IMR-90 (cell line): ENCODE measurements around the gene DOCK1. TPM values are rescaled to one million over a fixed set of nuclear protein-coding genes. Genes with fewer than 3 reads are reported as not detected.

Source experiments
- ATAC-seq: fragments of 200-7000 bp; cut with Tn5 transposase; 2 replicates; pipeline ENCODE4 v1.9.1; 2020; ENCODE audit warnings: low read depth, mild to moderate bottlenecking, moderate library complexity
- BruUV-seq: library from RNA; stranded (reverse); fragments of 400-500 nt; replicated peaks from 2 replicates; lab custom pipeline; 2021; lab: Mats Ljungman, UMichigan
- CTCF ChIA-PET: fragments of 300-600 bp; formaldehyde crosslinking; extraction: SDS; loops from one replicate; lab custom pipeline; 2021; ENCODE audit warnings: antibody characterized with exemption; lab: Yijun Ruan, JAX
- POLR2A ChIA-PET: fragments of 300-600 bp; sonication (Branson Sonifier 250); formaldehyde crosslinking; loops from one replicate; lab custom pipeline; 2022; ENCODE audit warnings: antibody characterized with exemption; ENCODE audit not compliant: unreplicated experiment; lab: Charles Lee
- DNase-seq: peaks from one replicate; pipeline ENCODE4 v3.0.0; 2013
- H2AFZ ChIP-seq: replicated peaks from 2 replicates; pipeline ENCODE3; 2013; ENCODE audit warnings: low read length, mild to moderate bottlenecking; ENCODE audit not compliant: poor library complexity
- H2AK5ac ChIP-seq: 2 replicates; pipeline ENCODE4 v1.6.1; 2013; ENCODE audit warnings: low read depth, low read length, inconsistent platforms
- H2AK9ac ChIP-seq: replicated peaks from 2 replicates; pipeline ENCODE3; 2013; ENCODE audit warnings: mild to moderate bottlenecking, low read depth, low read length, moderate library complexity; ENCODE audit not compliant: poor library complexity
- H2BK120ac ChIP-seq: 2 replicates; pipeline ENCODE4 v1.6.1; 2013; ENCODE audit warnings: low read depth, low read length, inconsistent platforms
- H2BK15ac ChIP-seq: 3 replicates; pipeline ENCODE4 v1.6.1; 2013; ENCODE audit warnings: low read depth, low read length, inconsistent platforms
- H2BK20ac ChIP-seq: 2 replicates; pipeline ENCODE4 v1.6.1; 2013; ENCODE audit warnings: low read depth, mild to moderate bottlenecking, inconsistent platforms, low read length, moderate library complexity
- H2BK5ac ChIP-seq: 2 replicates; pipeline ENCODE4 v1.6.1; 2013; ENCODE audit warnings: mild to moderate bottlenecking, low read depth, low read length, inconsistent platforms; ENCODE audit not compliant: poor library complexity, severe bottlenecking
- H3K14ac ChIP-seq: replicated peaks from 2 replicates; pipeline ENCODE4 v1.6.1; 2013; ENCODE audit warnings: low read depth, low read length, inconsistent platforms
- H3K18ac ChIP-seq: 2 replicates; pipeline ENCODE4 v1.6.1; 2013; ENCODE audit warnings: low read depth, low read length, control low read depth
- H3K23ac ChIP-seq: 2 replicates; pipeline ENCODE4 v1.6.1; 2013; ENCODE audit warnings: low read depth, low read length, inconsistent platforms
- H3K27ac ChIP-seq: 2 replicates; pipeline ENCODE4 v1.5.1; 2013; ENCODE audit warnings: mild to moderate bottlenecking, control low read depth, low read length; ENCODE audit not compliant: insufficient read depth
- H3K27me3 ChIP-seq: 2 replicates; pipeline ENCODE4 v1.6.1; 2013; ENCODE audit warnings: low read length; ENCODE audit not compliant: control insufficient read depth, insufficient read depth
- H3K36me3 ChIP-seq: 2 replicates; pipeline ENCODE4 v1.6.1; 2013; ENCODE audit warnings: low read length, mixed read lengths; ENCODE audit not compliant: control insufficient read depth, insufficient read depth
- H3K4ac ChIP-seq: 2 replicates; pipeline ENCODE4 v1.6.1; 2013; ENCODE audit warnings: low read depth, low read length, inconsistent platforms
- H3K4me1 ChIP-seq: 2 replicates; pipeline ENCODE4 v1.6.1; 2013; ENCODE audit warnings: low read length, mixed read lengths; ENCODE audit not compliant: control insufficient read depth, insufficient read depth
- H3K4me2 ChIP-seq: 2 replicates; pipeline ENCODE4 v1.6.1; 2013; ENCODE audit warnings: low read depth, mild to moderate bottlenecking, control low read depth, low read length, moderate library complexity
- H3K4me3 ChIP-seq: 2 replicates; pipeline ENCODE4 v1.5.1; 2013; ENCODE audit warnings: low read depth, mild to moderate bottlenecking, control low read depth, low read length, moderate library complexity; ENCODE audit not compliant: insufficient read depth
- H3K56ac ChIP-seq: 2 replicates; pipeline ENCODE4 v1.6.1; 2013; ENCODE audit warnings: low read length, inconsistent platforms; ENCODE audit not compliant: insufficient read depth; ENCODE audit errors: extremely low read depth
- H3K79me1 ChIP-seq, 2 experiments: 2 replicates each; pipeline ENCODE4 v1.6.1; 2013; ENCODE audit warnings: low read length in 2 of 2, inconsistent platforms in 1 of 2, low read depth in 1 of 2
- H3K9ac ChIP-seq: 2 replicates; pipeline ENCODE4 v1.6.1; 2013; ENCODE audit warnings: low read depth, low read length, control low read depth
- H3K9me1 ChIP-seq: 2 replicates; pipeline ENCODE4 v1.6.1; 2013; ENCODE audit warnings: low read length, inconsistent platforms; ENCODE audit not compliant: insufficient read depth
- H3K9me3 ChIP-seq: 2 replicates; pipeline ENCODE4 v1.6.1; 2013; ENCODE audit warnings: low read length; ENCODE audit not compliant: control insufficient read depth, insufficient read depth
- H4K20me1 ChIP-seq: 2 replicates; pipeline ENCODE4 v1.6.1; 2013; ENCODE audit warnings: low read length, inconsistent platforms; ENCODE audit not compliant: insufficient read depth
- H4K5ac ChIP-seq: 2 replicates; pipeline ENCODE4 v1.6.1; 2013; ENCODE audit warnings: mild to moderate bottlenecking, low read depth, low read length, control low read depth
- H4K8ac ChIP-seq, 2 experiments: 2 replicates each; pipeline ENCODE4 v1.6.1; 2013; ENCODE audit warnings: low read depth in 2 of 2, low read length in 2 of 2, control low read depth in 1 of 2, inconsistent platforms in 1 of 2
- H4K91ac ChIP-seq: 2 replicates; pipeline ENCODE4 v1.6.1; 2013; ENCODE audit warnings: low read depth, low read length, inconsistent platforms; ENCODE audit not compliant: insufficient read depth
- CEBPB ChIP-seq: IDR thresholded peaks from 2 replicates; pipeline ENCODE4 v1.6.1; 2012; ENCODE audit warnings: low read depth, low read length, improper control_type of control experiment
- CHD1 ChIP-seq: IDR thresholded peaks from 2 replicates; pipeline ENCODE4 v1.6.1; 2012; ENCODE audit warnings: low read depth, low read length, improper control_type of control experiment
- CTCF ChIP-seq: conservative IDR thresholded peaks from 2 replicates; pipeline ENCODE4 v1.5.1; 2012; ENCODE audit warnings: mild to moderate bottlenecking, low read depth, low read length, improper control_type of control experiment
- FOS ChIP-seq: fragments of 150-350 bp; IDR thresholded peaks from 2 replicates; pipeline ENCODE4 v1.6.1; 2016; ENCODE audit warnings: low read depth, low read length
- MXI1 ChIP-seq: IDR thresholded peaks from 2 replicates; pipeline ENCODE4 v1.6.1; 2012; ENCODE audit warnings: low read depth, mild to moderate bottlenecking, low read length, moderate library complexity, borderline replicate concordance
- RCOR1 ChIP-seq: IDR thresholded peaks from 2 replicates; pipeline ENCODE4 v1.6.1; 2012; ENCODE audit warnings: mild to moderate bottlenecking, low read length, improper control_type of control experiment; ENCODE audit not compliant: insufficient replicate concordance
- RFX5 ChIP-seq: IDR thresholded peaks from 2 replicates; pipeline ENCODE4 v1.8.0; 2012; ENCODE audit warnings: low read depth, mild to moderate bottlenecking, low read length, moderate library complexity
- SMC3 ChIP-seq: fragments of 150-350 bp; IDR thresholded peaks from 2 replicates; pipeline ENCODE4 v1.6.1; 2016; ENCODE audit warnings: low read depth, mild to moderate bottlenecking, antibody characterized with exemption, low read length, moderate library complexity
- WGBS, 2 experiments: methylation state at CpG; one replicate each; pipeline versions ENCODE4 v1.1.5 to v1.1.7; 2013; ENCODE audit warnings: missing lambda C conversion rate in 2 of 2; ENCODE audit not compliant: insufficient read length in 1 of 2; ENCODE audit errors: extremely low coverage in 2 of 2; 5-methylcytosine and 5-hydroxymethylcytosine counted together
- dilution Hi-C: fragments of 300-500 bp; cut with HindIII; formaldehyde crosslinking; loops from one replicate; pipeline ENCODE4 v1.14.3; 2018; ENCODE audit warnings: low sequenced_read_pairs; ENCODE audit not compliant: unreplicated experiment
- in situ Hi-C: fragments of 300-500 bp; cut with MboI; formaldehyde crosslinking; loops from 3 replicates; pipeline ENCODE4 v1.14.3; 2019; ENCODE audit warnings: low sequenced_read_pairs, inconsistent platforms, mixed read lengths
- intact Hi-C: fragments of 100-400 bp; cut with micrococcal nuclease; formaldehyde crosslinking; loops from 2 replicates; pipeline ENCODE4 v1.10.0; 2022
- polyA plus RNA-seq, 3 experiments: library from polyadenylated mRNA; depleted of rRNA; stranded (reverse); fragments of >200 nt; gene quantifications; 2 replicates each; pipeline ENCODE4 v1.2.3, GENCODE V29; 2012; ENCODE audit warnings: low replicate concordance in 1 of 3
- total RNA-seq: library from RNA; depleted of rRNA; stranded (reverse); fragments of >200 nt; gene quantifications from 2 replicates; pipeline ENCODE4 v1.2.3, GENCODE V29; 2012

Gene DOCK1
- total and polyA plus RNA-seq, 2 of the 4 experiments (the other 2 are of a cell fraction) = 28.2 to 71.0 TPM

GRCh38 chr10:127035827-127036226 lies 130.6 kb downstream of the DOCK1 start:
- 100% methylated on average over 1 of the region's 4 CpGs; no CpG with 5 or more reads in 1 of the 2 experiments for WGBS, 2 experiments

More at GRCh38 chr10:127035827-127036226, 130.6 kb downstream of the DOCK1 start:
- no peak overlapping the region for H4K91ac ChIP-seq
- no peak overlapping the region for H2AK5ac ChIP-seq
- H3K9ac ChIP-seq = no peak overlapping the region
- H3K23ac ChIP-seq = no peak overlapping the region
- ChIA-PET CTCF (no interaction called here), POLR2A (no interaction called here)
- in situ Hi-C loops (no loop called here), dilution Hi-C loops (no loop called here), intact Hi-C loops (no loop called here)
- H3K4me3 ChIP-seq = no peak overlapping the region
- no peak overlapping the region for H3K18ac ChIP-seq
- DNase-seq = no peak
- no peak overlapping the region for H2BK5ac ChIP-seq
- H3K27ac ChIP-seq = no peak overlapping the region
- no peak overlapping the region for H2AFZ ChIP-seq
- peaks cover 2 to 32% of the 10 kb centered on the region in 2 experiments; a peak in 1 of 4 replicates for H3K79me1 ChIP-seq
- H3K27me3 ChIP-seq = no peaks in the 10 kb centered on the region
- BruUV-seq = no TSS peak
- peaks cover 2% of the 10 kb centered on the region for H3K4me1 ChIP-seq
- H2AK9ac ChIP-seq = no peak overlapping the region
- H2BK15ac ChIP-seq = no peak overlapping the region
- no peak overlapping the region for H4K5ac ChIP-seq
- peaks cover 16% of the 10 kb centered on the region for H3K9me1 ChIP-seq
- peaks cover under 1% of the 10 kb centered on the region; the same call in 1 of the 2 replicates for H3K9me3 ChIP-seq
- no peak for ATAC-seq
- H3K4me2 ChIP-seq = no peak overlapping the region
- no peak overlapping the region for H3K4ac ChIP-seq
- no peak overlapping the region for H4K8ac ChIP-seq
- H4K20me1 ChIP-seq = no peaks in the 10 kb centered on the region; the same call in 1 of the 2 replicates
- TF ChIP-seq RCOR1 (no peak), SMC3 (no peak), CTCF (no peak), RFX5 (no peak), CEBPB (no peak), CHD1 (no peak), MXI1 (no peak), FOS (no peak)
- no peak overlapping the region for H3K56ac ChIP-seq
- H3K14ac ChIP-seq = no peak overlapping the region
- peaks cover 67% of the 10 kb centered on the region for H3K36me3 ChIP-seq
- no peak overlapping the region for H2BK120ac ChIP-seq
- no peak overlapping the region for H2BK20ac ChIP-seq
